Mesothelial cell of epicardium (in vitro differentiated cells): Measurements from ENCODE around the gene MYO1E. TPM values are rescaled to one million over a fixed set of nuclear protein-coding genes. Genes with fewer than 3 reads are reported as not detected.

Experiments used
- DNase-seq, 2 experiments: peaks; one replicate each; pipeline ENCODE4 v3.0.0; 2021; ENCODE audit warnings: low spot score in 2 of 2; ENCODE audit not compliant: unreplicated experiment in 2 of 2
- H3K27ac Mint-ChIP-seq: 2 replicates; pipeline ENCODE4 v1.8.0; 2021; ENCODE audit warnings: mixed read lengths
- H3K27me3 Mint-ChIP-seq: 2 replicates; pipeline ENCODE4 v1.8.0; 2021; ENCODE audit warnings: low read depth, mixed read lengths
- H3K36me3 Mint-ChIP-seq: 2 replicates; pipeline ENCODE4 v1.8.0; 2021; ENCODE audit warnings: mixed read lengths
- H3K4me1 Mint-ChIP-seq: 2 replicates; pipeline ENCODE4 v1.8.0; 2021; ENCODE audit warnings: mixed read lengths
- H3K4me3 Mint-ChIP-seq: 2 replicates; pipeline ENCODE4 v1.8.0; 2021; ENCODE audit warnings: mild to moderate bottlenecking, moderate library complexity, mixed read lengths
- H3K9me3 Mint-ChIP-seq: 2 replicates; pipeline ENCODE4 v1.8.0; 2021; ENCODE audit warnings: mixed read lengths
- CTCF ChIP-seq: fragments of 200-600 bp; sonication (generic); IDR thresholded peaks from one replicate; pipeline ENCODE4 v1.5.0; 2021; ENCODE audit warnings: antibody characterized with exemption; ENCODE audit not compliant: unreplicated experiment
- total RNA-seq: library from RNA; stranded (reverse); gene quantifications from 3 replicates; pipeline ENCODE4 v1.2.1, GENCODE V29; 2021

Gene MYO1E
- total RNA-seq, 1 donor from 2014 or later: 54.2 TPM

DNA sequence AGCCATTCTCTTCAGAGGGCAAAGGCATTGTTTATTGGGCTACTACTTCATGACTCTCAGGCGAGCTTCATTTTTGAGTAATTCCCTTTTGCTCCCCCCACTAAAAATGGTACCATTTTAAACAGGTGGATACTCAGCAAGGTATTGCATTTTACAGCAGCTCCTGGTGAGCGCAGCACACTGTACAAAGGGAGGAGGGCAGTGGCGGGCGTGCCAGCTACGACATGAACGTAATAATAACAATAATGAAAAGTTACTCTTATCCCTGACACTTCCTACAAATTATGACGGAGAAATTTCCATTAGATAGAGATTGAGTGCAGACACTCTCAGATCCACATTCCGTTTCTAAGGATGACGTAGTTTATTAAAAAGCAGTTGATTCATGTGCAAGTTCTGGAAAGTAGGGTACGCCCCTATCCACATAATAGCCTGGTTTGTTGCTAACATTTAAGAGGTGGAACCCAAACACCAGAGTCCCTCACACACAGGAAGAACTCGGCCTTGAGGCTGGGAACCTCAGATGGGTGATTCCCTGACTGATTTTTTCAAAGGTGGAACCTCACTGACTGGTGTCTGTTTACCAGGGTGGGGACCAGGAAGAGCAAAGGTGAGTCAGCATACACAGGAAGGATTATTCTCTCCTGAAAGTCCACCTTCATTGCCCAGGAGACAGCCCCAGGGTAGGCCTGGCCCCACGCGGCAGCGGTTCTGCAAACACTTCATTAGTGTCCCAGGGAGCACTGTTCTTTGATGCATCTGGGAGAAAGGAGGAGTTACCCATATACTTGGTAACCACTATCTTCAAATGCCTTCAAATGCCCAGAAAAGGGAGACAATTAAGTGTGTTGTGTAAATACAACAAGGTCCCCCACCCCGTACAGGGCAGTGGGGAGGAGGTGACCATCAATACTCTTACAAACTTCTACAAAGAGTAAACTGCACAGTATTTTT lies 96.2 kb downstream of the MYO1E start:
- no peaks in the 10 kb centered on the region for H3K9me3 Mint-ChIP-seq
- no peak for TF ChIP-seq CTCF
- no peaks in the 10 kb centered on the region for H3K27me3 Mint-ChIP-seq
- no peak overlapping the region for H3K27ac Mint-ChIP-seq
- no peaks in the 10 kb centered on the region for H3K36me3 Mint-ChIP-seq
- peaks cover 9% of the 10 kb centered on the region for H3K4me1 Mint-ChIP-seq
- no peak for DNase-seq
- no peak overlapping the region for H3K4me3 Mint-ChIP-seq

DNA sequence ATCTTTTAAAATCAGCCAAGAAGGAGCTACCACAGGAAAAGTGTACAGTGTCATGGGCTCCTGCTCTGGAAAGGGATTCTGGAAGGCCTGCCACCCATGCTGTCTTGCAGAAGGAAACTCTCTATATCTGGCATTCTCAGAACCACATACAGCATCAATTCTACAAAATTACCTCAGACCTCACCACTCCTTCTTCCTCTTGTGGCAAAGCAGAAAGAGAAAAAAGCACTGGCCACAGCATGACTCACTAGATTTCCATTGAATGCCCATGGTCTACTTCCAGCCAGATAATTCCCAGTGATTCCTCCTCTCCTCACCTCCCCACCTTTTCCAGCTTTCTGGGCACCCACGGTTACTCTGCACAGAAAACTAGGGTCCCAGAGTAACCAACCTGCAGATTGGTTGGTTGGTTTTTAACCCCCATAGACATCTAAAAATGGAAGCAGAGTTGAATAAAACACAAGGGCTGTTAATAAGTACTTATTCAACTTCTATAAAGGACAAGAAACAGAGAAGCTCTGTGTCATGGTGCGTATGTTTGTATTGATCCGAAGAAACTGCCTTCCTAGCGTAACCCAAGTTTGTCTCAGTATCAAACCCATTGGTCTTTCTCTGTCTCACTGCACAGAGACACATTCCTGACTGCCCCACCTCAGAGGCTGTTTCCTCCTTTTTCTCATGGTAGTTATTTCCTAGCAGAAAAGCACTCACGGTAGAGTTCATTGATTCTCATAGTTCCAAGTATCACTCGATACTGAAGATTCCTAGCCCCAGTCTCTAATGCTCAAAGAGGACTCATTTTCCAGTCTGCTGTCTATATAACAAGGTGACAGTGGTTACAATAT lies 98.3 kb downstream of the MYO1E start:
- H3K4me1 Mint-ChIP-seq: peaks cover 9% of the 10 kb centered on the region
- H3K27me3 Mint-ChIP-seq: no peaks in the 10 kb centered on the region
- no peak for TF ChIP-seq CTCF
- H3K4me3 Mint-ChIP-seq: no peak overlapping the region
- H3K36me3 Mint-ChIP-seq: no peaks in the 10 kb centered on the region
- no peak overlapping the region for H3K27ac Mint-ChIP-seq
- no peaks in the 10 kb centered on the region for H3K9me3 Mint-ChIP-seq
- DNase-seq: no peak

- Mint-ChIP-seq H3K27me3 (no peaks in the 10 kb centered on the region), H3K4me1 (peaks cover 6% of the 10 kb centered on the region), H3K9me3 (no peaks in the 10 kb centered on the region), H3K27ac (no peak overlapping the region), H3K4me3 (no peak overlapping the region), H3K36me3 (no peaks in the 10 kb centered on the region)
- DNase-seq: no peak
- no peak for TF ChIP-seq CTCF
Observed at GRCh38 chr15:59273234-59273633, 99.4 kb downstream of the MYO1E start.

GRCh38 chr15:59271595-59272201 lies 101.0 kb downstream of the MYO1E start:
- Mint-ChIP-seq H3K27ac (no peak overlapping the region), H3K27me3 (no peaks in the 10 kb centered on the region), H3K9me3 (no peaks in the 10 kb centered on the region), H3K4me3 (no peak overlapping the region), H3K36me3 (no peaks in the 10 kb centered on the region), H3K4me1 (peaks cover 5% of the 10 kb centered on the region)
- no peak for DNase-seq
- no peak for TF ChIP-seq CTCF

- no peaks in the 10 kb centered on the region for H3K36me3 Mint-ChIP-seq
- H3K9me3 Mint-ChIP-seq: no peaks in the 10 kb centered on the region
- no peaks in the 10 kb centered on the region for H3K4me1 Mint-ChIP-seq
- DNase-seq: no peak
- H3K27me3 Mint-ChIP-seq: no peaks in the 10 kb centered on the region
- TF ChIP-seq CTCF: no peak
- H3K27ac Mint-ChIP-seq: no peak overlapping the region
- H3K4me3 Mint-ChIP-seq: no peak overlapping the region
Observed at GRCh38 chr15:59268852-59269407, 103.7 kb downstream of the MYO1E start.
